ENCODE measurements around the gene DNAI1. TPM values are rescaled to one million over a fixed set of nuclear protein-coding genes. Genes with fewer than 3 reads are reported as not detected.
"Not testable (repeated sequence)": the region's sequence is repeated elsewhere in the genome, so short reads cannot be mapped to it uniquely, and the experiment has no call there.

Gene DNAI1
- total RNA-seq, 2 donors from 2014 or later, result 5.6 TPM; not detected in 1

GRCh38 chr9:34430843-34431437 lies 27.7 kb upstream of the DNAI1 start:
- Histone ChIP-seq H3K4me3 (no peak overlapping the region), H3K9me3 (no peaks in the 10 kb centered on the region), H3K27ac (no peak overlapping the region), H3K4me1 (replicated peaks) (peaks cover 7% of the 10 kb centered on the region), H3K36me3 (no peaks in the 10 kb centered on the region), H3K27me3 (replicated peaks; ENCODE audit: insufficient read depth) (no peaks in the 10 kb centered on the region)
- intact Hi-C loops (cut with DNase I), result no loop called here
- TF ChIP-seq POLR2AphosphoS5 (IDR thresholded peaks at IDR 0.05) (no peak), POLR2A (IDR thresholded peaks at IDR 0.05) (no peak)
- TF ChIP-seq, protein P1, sequence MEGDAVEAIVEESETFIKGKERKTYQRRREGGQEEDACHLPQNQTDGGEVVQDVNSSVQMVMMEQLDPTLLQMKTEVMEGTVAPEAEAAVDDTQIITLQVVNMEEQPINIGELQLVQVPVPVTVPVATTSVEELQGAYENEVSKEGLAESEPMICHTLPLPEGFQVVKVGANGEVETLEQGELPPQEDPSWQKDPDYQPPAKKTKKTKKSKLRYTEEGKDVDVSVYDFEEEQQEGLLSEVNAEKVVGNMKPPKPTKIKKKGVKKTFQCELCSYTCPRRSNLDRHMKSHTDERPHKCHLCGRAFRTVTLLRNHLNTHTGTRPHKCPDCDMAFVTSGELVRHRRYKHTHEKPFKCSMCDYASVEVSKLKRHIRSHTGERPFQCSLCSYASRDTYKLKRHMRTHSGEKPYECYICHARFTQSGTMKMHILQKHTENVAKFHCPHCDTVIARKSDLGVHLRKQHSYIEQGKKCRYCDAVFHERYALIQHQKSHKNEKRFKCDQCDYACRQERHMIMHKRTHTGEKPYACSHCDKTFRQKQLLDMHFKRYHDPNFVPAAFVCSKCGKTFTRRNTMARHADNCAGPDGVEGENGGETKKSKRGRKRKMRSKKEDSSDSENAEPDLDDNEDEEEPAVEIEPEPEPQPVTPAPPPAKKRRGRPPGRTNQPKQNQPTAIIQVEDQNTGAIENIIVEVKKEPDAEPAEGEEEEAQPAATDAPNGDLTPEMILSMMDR (IDR thresholded peaks at IDR 0.05), result no peak
- DNase-seq (ENCODE audit: low spot score), result peak; percentile 34
- WGBS, result 16% methylated on average over 4 of the region's 4 CpGs

DNA sequence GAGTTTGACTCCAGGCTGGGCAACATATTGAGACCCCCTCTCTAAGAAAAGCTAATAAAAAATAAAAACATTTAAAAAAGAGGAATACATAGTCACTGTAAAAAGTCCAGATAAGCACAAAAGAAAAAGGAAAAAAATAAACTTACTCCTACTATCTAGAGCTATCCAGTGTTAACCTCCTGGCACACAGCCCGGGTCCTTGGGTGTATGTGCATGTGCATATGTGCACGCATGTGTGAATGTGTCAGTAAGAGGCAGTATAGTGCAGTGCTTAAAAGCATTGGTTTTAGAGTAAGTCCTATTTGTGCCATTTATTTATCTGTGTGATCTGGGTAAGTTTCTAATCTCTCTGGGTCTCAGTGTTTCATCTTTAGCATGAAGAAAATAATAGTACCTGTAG lies 26.9 kb upstream of the DNAI1 start:
- H3K27me3 ChIP-seq (replicated peaks; ENCODE audit: insufficient read depth), result no peaks in the 10 kb centered on the region
- H3K4me3 ChIP-seq, result no peak overlapping the region
- no peaks in the 10 kb centered on the region for H3K36me3 ChIP-seq
- no peak for DNase-seq (ENCODE audit: low spot score)
- H3K4me1 ChIP-seq (replicated peaks), result peaks cover 7% of the 10 kb centered on the region
- no peaks in the 10 kb centered on the region for H3K9me3 ChIP-seq
- H3K27ac ChIP-seq, result no peak overlapping the region
- intact Hi-C loops (cut with DNase I), result no loop called here
- 78% methylated on average over 2 of the region's 2 CpGs for WGBS
- TF ChIP-seq, protein P1 (IDR thresholded peaks at IDR 0.05), result no peak

DNA sequence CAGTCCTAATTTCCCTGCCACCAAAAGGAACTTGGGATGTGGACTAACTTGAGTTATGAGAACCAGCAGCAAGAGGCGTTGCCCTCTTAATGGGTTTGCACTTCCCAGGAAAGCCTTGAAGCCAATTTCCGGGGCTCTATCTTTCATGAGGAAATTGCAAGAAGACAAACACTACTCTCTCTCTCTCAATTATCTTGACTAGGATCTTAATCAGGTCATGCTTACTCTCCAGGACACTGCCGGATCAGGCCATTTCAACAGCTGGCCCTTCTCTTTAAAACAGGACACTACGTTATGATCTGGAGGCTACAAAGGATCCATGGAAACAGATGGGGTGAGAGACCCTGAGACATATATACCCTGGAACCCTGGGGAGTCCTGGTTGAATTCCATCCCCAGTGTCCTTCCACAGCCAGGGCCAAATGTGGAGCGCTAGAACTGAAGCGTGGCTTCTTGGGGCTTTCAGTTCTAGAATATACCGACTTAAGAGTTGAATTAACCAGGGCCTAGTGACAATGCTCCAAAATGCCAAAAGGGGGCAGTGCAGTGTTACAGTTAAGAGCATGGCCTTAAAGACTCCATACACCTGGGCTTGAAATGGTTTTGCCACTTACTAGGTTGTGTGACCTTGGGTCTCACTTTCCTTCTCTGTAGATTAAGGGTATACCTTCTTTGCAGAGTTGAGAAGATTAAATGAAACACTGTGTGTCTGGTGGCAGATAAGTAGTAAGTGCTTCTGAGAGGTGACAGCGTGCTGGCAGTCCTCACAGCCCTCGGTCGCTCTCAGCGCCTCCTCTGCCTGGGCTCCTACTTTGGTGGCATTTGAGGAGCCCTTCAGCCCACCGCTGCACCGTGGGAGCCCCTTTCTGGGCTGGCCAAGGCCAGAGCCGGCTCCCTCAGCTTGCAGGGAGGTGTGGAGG lies 21.3 kb upstream of the DNAI1 start:
- Histone ChIP-seq H3K4me3 (no peak overlapping the region), H3K27ac (no peak overlapping the region), H3K27me3 (replicated peaks; ENCODE audit: insufficient read depth) (no peaks in the 10 kb centered on the region), H3K36me3 (no peaks in the 10 kb centered on the region), H3K9me3 (no peaks in the 10 kb centered on the region), H3K4me1 (replicated peaks) (peaks cover 3% of the 10 kb centered on the region)
- intact Hi-C loops (cut with DNase I), result loop anchor here (1.0 kb wide), 1 partner anchor 63 kb away; no protein-coding TSS in a partner anchor
- peak; percentile 62 for DNase-seq (ENCODE audit: low spot score)
- WGBS, result 64% methylated on average over 14 of the region's 14 CpGs
- TF ChIP-seq, protein P1 (IDR thresholded peaks at IDR 0.05), result peak; percentile 12 to 79 (median 66)
- TF ChIP-seq POLR2AphosphoS5 (IDR thresholded peaks at IDR 0.05), result no peak

- H3K36me3 ChIP-seq; DNase-seq (ENCODE audit: low spot score); H3K27me3 ChIP-seq (replicated peaks; ENCODE audit: insufficient read depth); H3K27ac ChIP-seq; H3K9me3 ChIP-seq; H3K4me3 ChIP-seq; H3K4me1 ChIP-seq (replicated peaks): not testable (repeated sequence)
- intact Hi-C loops (cut with DNase I), result loop anchor here (1.0 kb wide), 1 partner anchor 62 kb away; no protein-coding TSS in a partner anchor
- 97% methylated on average over 27 of the region's 28 CpGs for WGBS
These were observed 20.7 kb upstream of the DNAI1 start for GRCh38 chr9:34437926-34438307.

- H3K4me1 ChIP-seq (replicated peaks); H3K4me3 ChIP-seq; DNase-seq (ENCODE audit: low spot score); H3K9me3 ChIP-seq; H3K27me3 ChIP-seq (replicated peaks; ENCODE audit: insufficient read depth); H3K27ac ChIP-seq; H3K36me3 ChIP-seq; intact Hi-C loops (cut with DNase I): not testable (repeated sequence)
- WGBS, result 91% methylated on average over 4 of the region's 4 CpGs
These were observed 20.1 kb upstream of the DNAI1 start for GRCh38 chr9:34438465-34438864.

GRCh38 chr9:34440017-34440416 lies 18.6 kb upstream of the DNAI1 start:
- Histone ChIP-seq H3K4me3 (no peak overlapping the region), H3K36me3 (no peaks in the 10 kb centered on the region), H3K27ac (no peak overlapping the region), H3K4me1 (replicated peaks) (peaks cover 3% of the 10 kb centered on the region), H3K9me3 (no peaks in the 10 kb centered on the region), H3K27me3 (replicated peaks; ENCODE audit: insufficient read depth) (no peaks in the 10 kb centered on the region)
- no peak for DNase-seq (ENCODE audit: low spot score)
- intact Hi-C loops (cut with DNase I), result no loop called here
- no peak for TF ChIP-seq POLR2AphosphoS5 (IDR thresholded peaks at IDR 0.05)
- TF ChIP-seq, protein P1 (IDR thresholded peaks at IDR 0.05), result no peak
- TF ChIP-seq POLR2A (IDR thresholded peaks at IDR 0.05), result no peak

All from prostate gland (tissue), 2 donors.